ENCODE results near the gene LIN7B. TPM values are rescaled to one million over a fixed set of nuclear protein-coding genes. Genes with fewer than 3 reads are reported as not detected.

The LIN7B gene
- total and polyA plus RNA-seq, 2 of the 13 experiments (the other 11 are each of a cell fraction or from before 2014, with no cell fraction given) = 5.3 to 7.6 TPM

- TF ChIP-seq HOMEZ (CRISPR knock-in tag; IDR thresholded peaks at IDR 0.05; ENCODE audit: low read depth) (no peak), ZBTB7B (CRISPR knock-in tag; IDR thresholded peaks at IDR 0.05) (no peak), NFE2 (CRISPR knock-in tag; IDR thresholded peaks at IDR 0.05) (no peak), SRY (CRISPR knock-in tag; IDR thresholded peaks at IDR 0.05) (no peak), ZNF670 (CRISPR knock-in tag; IDR thresholded peaks at IDR 0.05; ENCODE audit: borderline replicate concordance) (no peak), HMGA1 (CRISPR knock-in tag; conservative IDR thresholded peaks at IDR 0.05) (no peak), NFYB (CRISPR knock-in tag; IDR thresholded peaks at IDR 0.05) (peak; percentile 65), ZNF678 (CRISPR knock-in tag; IDR thresholded peaks at IDR 0.05) (no peak), HES4 (CRISPR knock-in tag; IDR thresholded peaks at IDR 0.05; ENCODE audit: borderline replicate concordance) (peak; percentile 76), RBFOX2 (IDR thresholded peaks at IDR 0.05; ENCODE audit: low read depth, low read length) (peak; percentile 24; the same call in 1 of the 2 replicates), MATR3 (CRISPR knock-in tag; IDR thresholded peaks at IDR 0.05) (no peak), CBFB (CRISPR knock-in tag; IDR thresholded peaks at IDR 0.05) (0 out of 2 replicates have a peak, but pooled peaks have one; percentile 34), PAX8 (CRISPR knock-in tag; IDR thresholded peaks at IDR 0.05; ENCODE audit: borderline replicate concordance) (no peak), SOX6 (IDR thresholded peaks at IDR 0.05) (no peak), SOX6 (CRISPR knock-in tag; IDR thresholded peaks at IDR 0.05) (no peak), KLF12 (CRISPR knock-in tag; IDR thresholded peaks at IDR 0.05; ENCODE audit: borderline replicate concordance) (peak; percentile 71; the same call in 1 of the 2 replicates), ATF6 (CRISPR knock-in tag; conservative IDR thresholded peaks at IDR 0.05) (no peak), ZBTB21 (CRISPR knock-in tag; IDR thresholded peaks at IDR 0.05) (no peak), DMTF1 (CRISPR knock-in tag; IDR thresholded peaks at IDR 0.05) (no peak), ERF (CRISPR knock-in tag; IDR thresholded peaks at IDR 0.05) (peak; percentile 71; the same call in 1 of the 2 replicates), RNF2 (conservative IDR thresholded peaks at IDR 0.05; ENCODE audit: low read depth) (peak; percentile 97), BORCS8-MEF2B (CRISPR knock-in tag; IDR thresholded peaks at IDR 0.05) (peak; percentile 78; the same call in 1 of the 2 replicates), ZKSCAN1 (IDR thresholded peaks at IDR 0.05; ENCODE audit: low read length) (no peak), ZEB1 (IDR thresholded peaks at IDR 0.05; ENCODE audit: insufficient replicate concordance, low read depth) (no peak), NFATC3 (CRISPR knock-in tag; IDR thresholded peaks at IDR 0.05) (0 out of 2 replicates have a peak, but pooled peaks have one; percentile 43), ZNF468 (CRISPR knock-in tag; IDR thresholded peaks at IDR 0.05) (no peak)
These were observed at the start of gene LIN7B (continued) for GRCh38 chr19:49113762-49114629.

Data from HepG2 (cell line).